NT2/D1 (cell line): ENCODE measurements around the gene TMEM178A.
A peak's percentile ranks its signal among the peaks of the same experiment; 100 is the strongest.

Experiments used
- DNase-seq: peaks from one replicate; pipeline ENCODE4 v3.0.0-alpha.2; 2011; ENCODE audit warnings: low read depth, low spot score
- H3K27me3 ChIP-seq: 2 replicates; pipeline ENCODE4 v1.6.0; 2011; ENCODE audit warnings: mild to moderate bottlenecking; ENCODE audit not compliant: insufficient read length, insufficient read depth
- H3K36me3 ChIP-seq: 2 replicates; pipeline ENCODE4 v1.6.1; 2011; ENCODE audit warnings: mild to moderate bottlenecking, low read length, mixed read lengths; ENCODE audit not compliant: insufficient read depth, insufficient read length
- H3K4me1 ChIP-seq: 2 replicates; pipeline ENCODE4 v1.5.1; 2011; ENCODE audit not compliant: insufficient read depth, insufficient read length
- H3K4me3 ChIP-seq: 2 replicates; pipeline ENCODE4 v1.5.1; 2011; ENCODE audit warnings: low read depth; ENCODE audit not compliant: insufficient read length
- H3K9ac ChIP-seq: 2 replicates; pipeline ENCODE4 v1.6.0; 2011; ENCODE audit warnings: low read depth; ENCODE audit not compliant: insufficient read length
- H3K9me3 ChIP-seq: 2 replicates; pipeline ENCODE4 v1.5.1; 2011; ENCODE audit warnings: mild to moderate bottlenecking, low read length; ENCODE audit not compliant: insufficient read depth
- SUZ12 ChIP-seq: IDR thresholded peaks from 2 replicates; pipeline ENCODE4 v1.6.1; 2011; ENCODE audit not compliant: insufficient read length, insufficient read depth; ENCODE audit errors: extremely low read depth
- YY1 ChIP-seq: IDR thresholded peaks from 2 replicates; pipeline ENCODE4 v1.6.1; 2011; ENCODE audit not compliant: insufficient read length, insufficient read depth
- ZNF274 ChIP-seq: IDR thresholded peaks from 2 replicates; pipeline ENCODE4 v1.6.1; 2011; ENCODE audit warnings: mild to moderate bottlenecking, low read depth, low read length

The TMEM178A gene

DNA sequence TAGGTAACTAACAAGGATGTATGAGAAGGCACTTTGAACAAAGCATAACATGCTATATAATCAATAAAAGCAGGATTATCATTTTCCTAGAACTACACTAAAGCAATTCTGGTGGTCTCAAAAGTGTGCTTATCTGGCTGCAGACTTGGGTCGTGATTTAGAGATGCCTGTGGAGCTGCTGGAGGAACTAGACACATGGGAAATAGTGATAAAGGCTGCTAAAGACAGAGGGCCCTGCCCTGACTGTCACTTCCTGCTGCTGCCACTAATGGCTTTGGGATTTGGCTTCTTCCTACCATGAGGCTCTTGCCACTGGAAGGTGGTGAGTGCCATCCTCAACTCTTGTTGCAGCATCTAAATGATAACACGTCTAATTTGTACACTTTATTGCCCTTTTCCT is 22.5 kb downstream of the TMEM178A start:
- H3K4me1 ChIP-seq = no peaks in the 10 kb centered on the region
- H3K36me3 ChIP-seq = no peaks in the 10 kb centered on the region
- H3K27me3 ChIP-seq = no peaks in the 10 kb centered on the region
- TF ChIP-seq YY1 = no peak
- no peak for TF ChIP-seq SUZ12
- no peak for TF ChIP-seq ZNF274
- peaks cover 9% of the 10 kb centered on the region; the same call in 1 of the 2 replicates for H3K9me3 ChIP-seq
- no peak for DNase-seq
- no peak overlapping the region for H3K4me3 ChIP-seq
- H3K9ac ChIP-seq = no peak overlapping the region

DNA sequence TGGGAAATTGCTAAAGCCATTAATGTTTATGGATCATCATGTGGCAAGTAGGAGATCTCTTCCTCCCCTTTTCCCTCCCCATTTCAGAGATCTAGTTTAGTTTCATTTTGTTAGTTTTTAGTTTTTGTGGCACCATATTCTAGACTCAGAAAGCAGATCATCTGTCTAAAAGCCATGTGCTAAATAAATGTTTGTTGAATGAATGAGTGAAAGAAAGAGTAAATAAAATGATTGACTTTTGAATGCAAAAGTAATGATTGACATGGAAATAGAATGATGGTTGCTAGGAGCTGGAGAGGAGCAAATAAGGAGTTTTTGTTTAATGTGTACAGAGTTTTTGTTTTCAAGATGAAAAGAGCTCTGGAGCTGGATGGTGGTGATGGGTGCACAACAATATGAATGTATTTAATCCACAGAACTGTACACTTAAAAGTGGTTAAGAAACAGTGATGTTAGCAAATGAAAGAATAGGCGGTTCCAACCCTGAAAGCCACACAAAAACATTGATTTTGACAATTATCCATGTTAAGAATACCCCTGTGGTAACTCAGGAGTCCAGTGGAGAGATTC is 23.6 kb downstream of the TMEM178A start:
- no peak for DNase-seq
- no peak for TF ChIP-seq SUZ12
- no peak for TF ChIP-seq ZNF274
- TF ChIP-seq YY1 = no peak

DNA sequence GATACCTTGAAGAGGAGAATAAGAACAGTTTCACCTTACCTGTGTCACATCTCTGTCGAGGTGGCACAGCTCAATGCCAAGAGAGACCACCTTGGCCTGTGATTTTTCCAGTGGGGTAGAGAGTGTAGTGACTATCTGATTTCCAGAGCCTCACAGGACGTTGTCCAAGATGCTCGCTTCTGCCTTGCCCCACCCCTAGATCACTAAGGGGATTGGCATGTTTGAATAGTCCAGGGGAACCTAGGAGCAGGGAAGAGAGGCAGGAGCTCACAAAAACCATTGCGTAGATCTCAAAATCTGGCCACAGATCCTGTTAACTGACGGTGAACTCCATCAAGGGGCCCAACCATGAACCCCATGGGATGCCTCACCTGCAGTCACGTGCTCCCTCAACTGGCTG is 24.2 kb downstream of the TMEM178A start:
- H3K4me3 ChIP-seq = no peak overlapping the region
- H3K4me1 ChIP-seq = no peaks in the 10 kb centered on the region
- no peak for TF ChIP-seq YY1
- no peak for TF ChIP-seq ZNF274
- TF ChIP-seq SUZ12 = no peak
- peaks cover 9% of the 10 kb centered on the region; the same call in 1 of the 2 replicates for H3K9me3 ChIP-seq
- DNase-seq = no peak
- H3K36me3 ChIP-seq = no peaks in the 10 kb centered on the region
- H3K27me3 ChIP-seq = no peaks in the 10 kb centered on the region
- no peak overlapping the region for H3K9ac ChIP-seq

More for the DNA sequence above, 23.6 kb downstream of the TMEM178A start:
- Histone ChIP-seq H3K9ac (no peak overlapping the region), H3K27me3 (no peaks in the 10 kb centered on the region), H3K36me3 (no peaks in the 10 kb centered on the region), H3K4me3 (no peak overlapping the region), H3K9me3 (peaks cover 9% of the 10 kb centered on the region; the same call in 1 of the 2 replicates), H3K4me1 (no peaks in the 10 kb centered on the region)

DNA sequence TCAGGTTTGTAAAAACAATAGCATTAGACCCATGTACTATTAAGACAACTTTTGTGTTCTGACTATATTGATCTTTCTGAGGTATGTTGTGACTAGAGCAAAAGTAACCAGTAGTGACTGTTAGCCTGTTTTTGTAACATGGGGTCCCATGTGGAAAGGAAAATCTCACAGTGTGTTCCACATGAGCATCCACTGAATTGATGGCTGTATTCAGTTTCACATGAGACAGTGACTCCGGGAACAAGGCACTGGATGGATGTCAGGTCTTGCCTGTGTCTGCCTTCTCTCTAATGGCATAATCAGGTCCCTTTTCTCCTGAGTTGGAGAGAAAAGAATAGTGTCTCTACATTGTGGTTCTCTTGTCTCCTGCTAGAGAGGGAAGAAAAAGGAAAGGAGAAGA is 27.5 kb downstream of the TMEM178A start:
- DNase-seq = no peak
- Histone ChIP-seq H3K36me3 (no peaks in the 10 kb centered on the region), H3K4me3 (no peak overlapping the region), H3K9me3 (peaks cover 9% of the 10 kb centered on the region; the same call in 1 of the 2 replicates), H3K4me1 (no peaks in the 10 kb centered on the region), H3K27me3 (no peaks in the 10 kb centered on the region), H3K9ac (no peak overlapping the region)
- no peak for TF ChIP-seq ZNF274
- TF ChIP-seq SUZ12 = no peak
- TF ChIP-seq YY1 = no peak

DNA sequence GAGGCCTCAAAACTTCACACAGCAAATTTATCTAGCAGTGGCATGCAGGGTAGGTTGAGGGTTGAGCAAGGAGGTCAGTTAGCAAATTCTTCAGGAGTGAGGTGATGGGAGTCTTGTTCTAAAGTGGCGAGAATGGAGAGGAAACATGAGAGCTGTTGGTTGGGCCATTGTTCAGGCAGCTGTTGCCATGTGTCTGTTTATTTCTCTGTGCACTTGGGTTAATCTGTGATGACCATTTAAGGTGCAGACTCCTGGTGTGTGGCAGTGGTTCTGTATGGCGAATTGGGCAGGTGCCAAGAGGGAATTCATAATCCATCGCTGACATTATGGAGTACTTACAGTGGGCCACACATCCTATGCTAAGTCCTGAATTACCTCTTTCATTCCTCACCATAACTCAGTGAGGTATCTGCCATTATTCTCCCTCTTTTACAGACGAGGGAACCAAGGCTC is 30.4 kb downstream of the TMEM178A start:
- Histone ChIP-seq H3K4me3 (no peak overlapping the region), H3K4me1 (no peaks in the 10 kb centered on the region), H3K36me3 (no peaks in the 10 kb centered on the region), H3K9me3 (peaks cover 10% of the 10 kb centered on the region), H3K9ac (no peak overlapping the region), H3K27me3 (no peaks in the 10 kb centered on the region)
- peak; percentile 35 for DNase-seq
- TF ChIP-seq ZNF274 (no peak), SUZ12 (no peak), YY1 (no peak)

- peaks cover 12% of the 10 kb centered on the region for H3K9me3 ChIP-seq
- H3K4me3 ChIP-seq = no peak overlapping the region
- DNase-seq = no peak
- H3K27me3 ChIP-seq = no peaks in the 10 kb centered on the region
- TF ChIP-seq YY1 (no peak), ZNF274 (no peak), SUZ12 (no peak)
- no peaks in the 10 kb centered on the region for H3K4me1 ChIP-seq
- no peaks in the 10 kb centered on the region for H3K36me3 ChIP-seq
- H3K9ac ChIP-seq = no peak overlapping the region
Measured at GRCh38 chr2:39696838-39697237, 31.1 kb downstream of the TMEM178A start.

GRCh38 chr2:39697454-39697853 is 31.7 kb downstream of the TMEM178A start:
- DNase-seq = no peak
- H3K9ac ChIP-seq = no peak overlapping the region
- TF ChIP-seq SUZ12 (no peak), ZNF274 (no peak)
- H3K27me3 ChIP-seq = no peaks in the 10 kb centered on the region
- peaks cover 18% of the 10 kb centered on the region for H3K9me3 ChIP-seq
- H3K36me3 ChIP-seq = no peaks in the 10 kb centered on the region
- H3K4me1 ChIP-seq = no peaks in the 10 kb centered on the region
- no peak overlapping the region for H3K4me3 ChIP-seq

GRCh38 chr2:39701137-39701536 is 35.4 kb downstream of the TMEM178A start:
- H3K9ac ChIP-seq = no peak overlapping the region

More at GRCh38 chr2:39701137-39701536, 35.4 kb downstream of the TMEM178A start:
- no peaks in the 10 kb centered on the region for H3K4me1 ChIP-seq
- H3K36me3 ChIP-seq = no peaks in the 10 kb centered on the region
- no peak overlapping the region for H3K4me3 ChIP-seq
- peaks cover 20% of the 10 kb centered on the region for H3K9me3 ChIP-seq
- TF ChIP-seq YY1 = no peak
- TF ChIP-seq ZNF274 = no peak
- TF ChIP-seq SUZ12 = no peak
- no peaks in the 10 kb centered on the region for H3K27me3 ChIP-seq
- no peak for DNase-seq
